HepG2 (cell line): ENCODE measurements around the gene PDE6C. TPM values are rescaled to one million over a fixed set of nuclear protein-coding genes. Genes with fewer than 3 reads are reported as not detected.

Source experiments
- AGO2 ChIP-seq: fragments of 200-400 bp; formaldehyde crosslinking; optimal IDR thresholded peaks from 2 replicates; pipeline ENCODE3; 2017; ENCODE audit warnings: mild to moderate bottlenecking, low read depth, low read length, moderate library complexity
- CBX2 ChIP-seq, 2 experiments: fragments of 200-600 bp in 1 of 2; sonication (generic); formaldehyde crosslinking in 1 of 2; IDR thresholded peaks; 2 replicates each; pipeline versions ENCODE4 v1.7.0 to v1.8.1; 2018 to 2022; ENCODE audit warnings: low read depth in 2 of 2, low read length in 1 of 2, mild to moderate bottlenecking in 1 of 2, missing genetic modification reagents in 1 of 2
- FOXA3 ChIP-seq: IDR thresholded peaks from 2 replicates; pipeline ENCODE4 v1.6.1; 2016; ENCODE audit warnings: missing genetic modification reagents, missing compliant biosample characterization
- FOXM1 ChIP-seq: sonication (generic); formaldehyde crosslinking; IDR thresholded peaks from 2 replicates; pipeline ENCODE4 v1.5.0; 2020; ENCODE audit warnings: missing genetic modification reagents
- RAD51 ChIP-seq: fragments of 450-650 bp; IDR thresholded peaks from 2 replicates; pipeline ENCODE4 v1.6.1; 2016; ENCODE audit warnings: borderline replicate concordance
- RBFOX2 ChIP-seq: fragments of 200-400 bp; formaldehyde crosslinking; IDR thresholded peaks from 2 replicates; pipeline ENCODE4 v1.6.1; 2017; ENCODE audit warnings: low read depth, mild to moderate bottlenecking, low read length
- SP140L ChIP-seq: sonication (generic); formaldehyde crosslinking; IDR thresholded peaks from 2 replicates; pipeline ENCODE4 v1.4.0; 2020; ENCODE audit warnings: missing genetic modification reagents, borderline replicate concordance
- ZHX1 ChIP-seq: sonication (generic); formaldehyde crosslinking; IDR thresholded peaks from 2 replicates; pipeline ENCODE4 v1.8.1; 2022; ENCODE audit warnings: low read depth, mild to moderate bottlenecking, missing genetic modification reagents
- ZNF441 ChIP-seq: sonication (generic); formaldehyde crosslinking; IDR thresholded peaks from 2 replicates; pipeline ENCODE4 v1.7.0; 2021; ENCODE audit warnings: missing genetic modification reagents, borderline replicate concordance
- ZNF644 ChIP-seq: IDR thresholded peaks from 2 replicates; pipeline ENCODE4 v1.6.1; 2016; ENCODE audit warnings: low read depth
- ZNF678 ChIP-seq: sonication (generic); formaldehyde crosslinking; IDR thresholded peaks from 2 replicates; pipeline ENCODE4 v1.4.0; 2020; ENCODE audit warnings: mild to moderate bottlenecking, missing genetic modification reagents
- ZZZ3 ChIP-seq: sonication (generic); formaldehyde crosslinking; IDR thresholded peaks from 2 replicates; pipeline ENCODE4 v1.4.0; 2020; ENCODE audit warnings: missing genetic modification reagents, mild to moderate bottlenecking, borderline replicate concordance
- polyA plus RNA-seq, 8 experiments: library from polyadenylated mRNA; depleted of rRNA in 3 of 8; stranded (reverse) in 7 of 8; unstranded in 1 of 8; fragments of >200 nt; fragmentation: Illumina TruSeq in 4 of 8; extraction: Trizol in 4 of 8; gene quantifications; 2 replicates each; pipeline versions ENCODE4 v1.2.1 to v1.2.3, GENCODE V29; 2011 to 2016; ENCODE audit warnings: low read depth in 4 of 8, missing spikeins in 1 of 8, mixed read lengths in 1 of 8; ENCODE audit not compliant: insufficient read depth in 1 of 8
- total RNA-seq, 5 experiments: library from RNA; depleted of rRNA; stranded (reverse); fragments of >200 nt; fragmentation: Illumina TruSeq; extraction: Trizol; gene quantifications; 2 replicates each; pipeline ENCODE4 v1.2.3, GENCODE V29; 2016; ENCODE audit warnings: low read depth in 1 of 5
- TF ChIP-seq, protein P1 (sequence below): sonication (generic); formaldehyde crosslinking; IDR thresholded peaks from 2 replicates; pipeline ENCODE4 v1.4.0; 2020; ENCODE audit warnings: missing genetic modification reagents

Gene PDE6C
- total and polyA plus RNA-seq, 2 of the 13 experiments (the other 11 are each of a cell fraction or from before 2014, with no cell fraction given): 0.64 TPM; not detected in 1

- no peak for TF ChIP-seq CBX2 (IDR thresholded peaks at IDR 0.05; ENCODE audit: low read depth, low read length)
- TF ChIP-seq CBX2 (CRISPR knock-in tag; IDR thresholded peaks at IDR 0.05; ENCODE audit: low read depth): no peak
- TF ChIP-seq RBFOX2: no peak
- TF ChIP-seq RAD51: no peak
- TF ChIP-seq SP140L (CRISPR knock-in tag): no peak
- peak; percentile 19 for TF ChIP-seq AGO2
- TF ChIP-seq ZZZ3 (CRISPR knock-in tag): no peak
- TF ChIP-seq FOXM1 (CRISPR knock-in tag): no peak
- TF ChIP-seq ZHX1 (CRISPR knock-in tag): no peak
- no peak for TF ChIP-seq ZNF678
- TF ChIP-seq ZNF644 (CRISPR knock-in tag): 0 out of 2 replicates have a peak, but pooled peaks have one; percentile 25
- TF ChIP-seq, protein P1, sequence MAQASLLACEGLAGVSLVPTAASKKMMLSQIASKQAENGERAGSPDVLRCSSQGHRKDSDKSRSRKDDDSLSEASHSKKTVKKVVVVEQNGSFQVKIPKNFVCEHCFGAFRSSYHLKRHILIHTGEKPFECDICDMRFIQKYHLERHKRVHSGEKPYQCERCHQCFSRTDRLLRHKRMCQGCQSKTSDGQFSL (CRISPR knock-in tag): 0 out of 2 replicates have a peak, but pooled peaks have one; percentile 38
- no peak for TF ChIP-seq FOXA3 (CRISPR knock-in tag)
- TF ChIP-seq ZNF441 (CRISPR knock-in tag): no peak
- TF ChIP-seq, all 625 proteins: peak for 27
Measured at GRCh38 chr10:93596539-93596938, 15.8 kb upstream of the PDE6C start (continued).
